AG09309 (cell line): ENCODE measurements around the gene TNFAIP8L2.

ENCODE experiments used
- DNase-seq: peaks from one replicate; pipeline ENCODE4 v3.0.0-alpha.2; 2010; ENCODE audit warnings: low read depth
- H3K4me3 ChIP-seq: 2 replicates; pipeline ENCODE4 v1.5.1; 2011; ENCODE audit warnings: mild to moderate bottlenecking, low read depth, low read length, moderate library complexity; ENCODE audit not compliant: control insufficient read depth
- CTCF ChIP-seq: IDR thresholded peaks from 2 replicates; pipeline ENCODE4 v1.5.1; 2011; ENCODE audit warnings: mild to moderate bottlenecking, low read depth, low read length, inconsistent platforms; ENCODE audit not compliant: insufficient read depth, control insufficient read depth; ENCODE audit errors: missing control alignments

Gene TNFAIP8L2

GRCh38 chr1:151189637-151190445 is 33.4 kb downstream of the TNFAIP8L2 start, which contains the start of gene VPS72:
Gene VPS72 (minus strand): TSS chr1:151190197. CDS start chr1:151190121, 76 bp downstream.
- TF ChIP-seq CTCF, result no peak
- DNase-seq, result peak; percentile 56

GRCh38 chr1:151192047-151192446 is 35.6 kb downstream of the TNFAIP8L2 start:
- no peak for DNase-seq
- no peak overlapping the region for H3K4me3 ChIP-seq
- TF ChIP-seq CTCF, result no peak

More at GRCh38 chr1:151189637-151190445, 33.4 kb downstream of the TNFAIP8L2 start, which contains the start of gene VPS72:
- peak within 1 kb of the TSS; percentile 83 for H3K4me3 ChIP-seq

GRCh38 chr1:151193304-151193703 is 36.9 kb downstream of the TNFAIP8L2 start:
- no peak for DNase-seq
- H3K4me3 ChIP-seq, result no peak overlapping the region
- TF ChIP-seq CTCF, result no peak

GRCh38 chr1:151193856-151194255 is 37.4 kb downstream of the TNFAIP8L2 start:
- no peak overlapping the region for H3K4me3 ChIP-seq
- DNase-seq, result no peak
- TF ChIP-seq CTCF, result no peak

GRCh38 chr1:151194894-151195594 is 38.6 kb downstream of the TNFAIP8L2 start:
- H3K4me3 ChIP-seq, result peak overlapping the region; percentile 24
- DNase-seq, result peak; percentile 69

GRCh38 chr1:151196292-151196800 is 39.9 kb downstream of the TNFAIP8L2 start:
- H3K4me3 ChIP-seq, result peak overlapping the region; percentile 26
- DNase-seq, result peak; percentile 65
- peak; percentile 62 for TF ChIP-seq CTCF

GRCh38 chr1:151197863-151198253 is 41.4 kb downstream of the TNFAIP8L2 start:
- peak overlapping the region; percentile 99 for H3K4me3 ChIP-seq
- no peak for DNase-seq
- no peak for TF ChIP-seq CTCF
